Esophagus squamous epithelium (tissue), 4 donors: ENCODE data around the gene MLX.

ENCODE experiments used
- POLR2A ChIP-seq, 4 donors: fragments of 450-650 bp; IDR thresholded peaks; one replicate each; pipeline ENCODE4 v1.6.1; 2017; ENCODE audit warnings: antibody characterized with exemption in 4 of 4, mild to moderate bottlenecking in 4 of 4, moderate library complexity in 3 of 4
- TF ChIP-seq, protein P1 (sequence below), 6 experiments: fragments of 450-650 bp in 4 of 6; fragments of 200-600 bp in 2 of 6; sonication (generic) in 2 of 6; IDR thresholded peaks; one replicate each; pipeline ENCODE4 v1.5.1; 2016 to 2019; ENCODE audit warnings: antibody characterized with exemption in 6 of 6, mild to moderate bottlenecking in 4 of 6, moderate library complexity in 4 of 6

DNA sequence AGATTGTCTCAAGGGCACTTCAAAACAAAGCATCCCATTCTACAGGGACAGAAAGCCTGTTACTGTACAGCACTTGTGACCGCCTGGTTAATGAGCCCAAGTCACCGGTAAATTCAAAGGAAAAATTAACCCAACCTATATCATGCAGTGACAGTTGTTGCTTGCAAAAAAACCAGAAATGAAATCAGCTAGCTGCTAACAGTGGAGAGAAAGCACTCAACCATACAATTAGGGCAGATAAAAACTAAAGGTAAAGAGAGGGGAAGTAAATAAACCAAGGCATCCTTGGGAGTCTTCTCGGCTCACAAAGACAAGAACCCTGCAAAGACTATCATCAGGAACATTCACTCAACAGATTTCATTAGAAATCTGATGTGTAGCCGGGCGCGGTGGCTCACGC, 36.4 kb downstream of the MLX start:
- TF ChIP-seq, protein P1, sequence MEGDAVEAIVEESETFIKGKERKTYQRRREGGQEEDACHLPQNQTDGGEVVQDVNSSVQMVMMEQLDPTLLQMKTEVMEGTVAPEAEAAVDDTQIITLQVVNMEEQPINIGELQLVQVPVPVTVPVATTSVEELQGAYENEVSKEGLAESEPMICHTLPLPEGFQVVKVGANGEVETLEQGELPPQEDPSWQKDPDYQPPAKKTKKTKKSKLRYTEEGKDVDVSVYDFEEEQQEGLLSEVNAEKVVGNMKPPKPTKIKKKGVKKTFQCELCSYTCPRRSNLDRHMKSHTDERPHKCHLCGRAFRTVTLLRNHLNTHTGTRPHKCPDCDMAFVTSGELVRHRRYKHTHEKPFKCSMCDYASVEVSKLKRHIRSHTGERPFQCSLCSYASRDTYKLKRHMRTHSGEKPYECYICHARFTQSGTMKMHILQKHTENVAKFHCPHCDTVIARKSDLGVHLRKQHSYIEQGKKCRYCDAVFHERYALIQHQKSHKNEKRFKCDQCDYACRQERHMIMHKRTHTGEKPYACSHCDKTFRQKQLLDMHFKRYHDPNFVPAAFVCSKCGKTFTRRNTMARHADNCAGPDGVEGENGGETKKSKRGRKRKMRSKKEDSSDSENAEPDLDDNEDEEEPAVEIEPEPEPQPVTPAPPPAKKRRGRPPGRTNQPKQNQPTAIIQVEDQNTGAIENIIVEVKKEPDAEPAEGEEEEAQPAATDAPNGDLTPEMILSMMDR (IDR thresholded peaks at IDR 0.05), result no peak
- TF ChIP-seq POLR2A (IDR thresholded peaks at IDR 0.05), result no peak
